HG02763 (cell line): Measurements from ENCODE around the gene SNTA1.
"Not testable (repeated sequence)": the region's sequence is repeated elsewhere in the genome, so short reads cannot be mapped to it uniquely, and the experiment has no call there.

Source experiments
- ATAC-seq: cut with Tn5 transposase; IDR thresholded peaks from one replicate; pipeline ENCODE4 v1.9.1; 2021; ENCODE audit warnings: mild to moderate bottlenecking, moderate library complexity; ENCODE audit not compliant: unreplicated experiment

Gene SNTA1

GRCh38 chr20:33443512-33444239 is at the start of gene SNTA1:
Gene SNTA1 (minus strand): TSS chr20:33443763. CDS start chr20:33443620, 143 bp downstream.
- peak; percentile 80 for ATAC-seq

GRCh38 chr20:33490934-33491656 is 47.5 kb upstream of the SNTA1 start:
- ATAC-seq = no peak

- peak; percentile 52 for ATAC-seq
Observed at GRCh38 chr20:33490023-33490933, 46.7 kb upstream of the SNTA1 start, which contains the start of gene CBFA2T2. Gene CBFA2T2 (plus strand): TSS chr20:33490096. CDS start chr20:33490268, 172 bp downstream.

GRCh38 chr20:33489495-33490022 is 46.0 kb upstream of the SNTA1 start:
- peak; percentile 94 for ATAC-seq

- not testable (repeated sequence) for ATAC-seq
Observed at GRCh38 chr20:33488661-33489494, 45.3 kb upstream of the SNTA1 start.

GRCh38 chr20:33488201-33488600 is 44.6 kb upstream of the SNTA1 start:
- no peak for ATAC-seq

- not testable (repeated sequence) for ATAC-seq
Observed at GRCh38 chr20:33483186-33483585, 39.6 kb upstream of the SNTA1 start.

GRCh38 chr20:33482581-33482980 is 39.0 kb upstream of the SNTA1 start:
- no peak for ATAC-seq

- no peak for ATAC-seq
Observed at GRCh38 chr20:33481431-33481941, 37.9 kb upstream of the SNTA1 start.

- ATAC-seq = no peak
Observed at GRCh38 chr20:33480048-33480447, 36.5 kb upstream of the SNTA1 start.

GRCh38 chr20:33477386-33478234 is 34.0 kb upstream of the SNTA1 start:
- ATAC-seq = no peak

- no peak for ATAC-seq
Observed at GRCh38 chr20:33475381-33476152, 32.0 kb upstream of the SNTA1 start.

- ATAC-seq = no peak
Observed at GRCh38 chr20:33474963-33475362, 31.4 kb upstream of the SNTA1 start.

- ATAC-seq = no peak
Observed at GRCh38 chr20:33474097-33474873, 30.7 kb upstream of the SNTA1 start.

- no peak for ATAC-seq
Observed at GRCh38 chr20:33472868-33473435, 29.4 kb upstream of the SNTA1 start.

GRCh38 chr20:33470866-33471265 is 27.3 kb upstream of the SNTA1 start:
- no peak for ATAC-seq

- no peak for ATAC-seq
Observed at GRCh38 chr20:33470457-33470856, 26.9 kb upstream of the SNTA1 start.
